Subcutaneous abdominal adipose tissue (tissue), 5 donors: ENCODE data around the gene SLIT3.
"Not testable (repeated sequence)": the region's sequence is repeated elsewhere in the genome, so short reads cannot be mapped to it uniquely, and the experiment has no call there.

Experiments
- H3K27ac ChIP-seq: one replicate; pipeline ENCODE4 v1.7.0; 2013; ENCODE audit warnings: low read depth, mild to moderate bottlenecking, inconsistent platforms, low read length, moderate library complexity
- H3K27me3 ChIP-seq, 5 donors: one replicate each; pipeline ENCODE4 v1.7.0; 2013; ENCODE audit warnings: low read length in 5 of 5, inconsistent platforms in 1 of 5; ENCODE audit not compliant: control insufficient read depth in 5 of 5, insufficient read depth in 4 of 5
- H3K36me3 ChIP-seq, 5 donors: one replicate each; pipeline ENCODE4 v1.7.0; 2013; ENCODE audit warnings: low read length in 5 of 5; ENCODE audit not compliant: control insufficient read depth in 5 of 5, insufficient read depth in 5 of 5
- H3K4me1 ChIP-seq, 5 donors: one replicate each; pipeline ENCODE4 v1.7.0; 2013; ENCODE audit warnings: low read length in 5 of 5, mild to moderate bottlenecking in 3 of 5, moderate library complexity in 1 of 5; ENCODE audit not compliant: control insufficient read depth in 5 of 5, insufficient read depth in 5 of 5
- H3K4me3 ChIP-seq, 5 donors: one replicate each; pipeline ENCODE4 v1.7.0; 2013; ENCODE audit warnings: low read length in 5 of 5, low read depth in 1 of 5
- H3K9ac ChIP-seq, 5 donors: one replicate each; pipeline ENCODE4 v1.7.0; 2013; ENCODE audit warnings: low read length in 5 of 5, mild to moderate bottlenecking in 4 of 5, moderate library complexity in 3 of 5
- H3K9me3 ChIP-seq, 5 donors: one replicate each; pipeline ENCODE4 v1.7.0; 2013; ENCODE audit warnings: low read length in 5 of 5; ENCODE audit not compliant: control insufficient read depth in 5 of 5
- donor health status: healthy.
- donor health status: healthy.
- donor health status: healthy.
- donor health status: healthy.
- donor health status: healthy.

Gene SLIT3

GRCh38 chr5:168647083-168647482 is 653.9 kb downstream of the SLIT3 start:
- no peaks in the 10 kb centered on the region for H3K36me3 ChIP-seq
- peaks cover 0 to 18% (median 10%) of the 10 kb centered on the region in 5 donors for H3K4me1 ChIP-seq
- H3K9ac ChIP-seq, result no peak overlapping the region
- no peak overlapping the region for H3K4me3 ChIP-seq
- no peaks in the 10 kb centered on the region for H3K27me3 ChIP-seq
- no peaks in the 10 kb centered on the region for H3K9me3 ChIP-seq
- H3K27ac ChIP-seq, result no peak overlapping the region

- Histone ChIP-seq H3K4me1 (peaks cover 0 to 10% (median 2%) of the 10 kb centered on the region in 5 donors), H3K4me3 (no peak overlapping the region), H3K9ac (no peak overlapping the region), H3K27me3 (no peaks in the 10 kb centered on the region), H3K9me3 (no peaks in the 10 kb centered on the region), H3K36me3 (no peaks in the 10 kb centered on the region), H3K27ac (no peak overlapping the region)
These were observed 654.6 kb downstream of the SLIT3 start for GRCh38 chr5:168646335-168646734.

DNA sequence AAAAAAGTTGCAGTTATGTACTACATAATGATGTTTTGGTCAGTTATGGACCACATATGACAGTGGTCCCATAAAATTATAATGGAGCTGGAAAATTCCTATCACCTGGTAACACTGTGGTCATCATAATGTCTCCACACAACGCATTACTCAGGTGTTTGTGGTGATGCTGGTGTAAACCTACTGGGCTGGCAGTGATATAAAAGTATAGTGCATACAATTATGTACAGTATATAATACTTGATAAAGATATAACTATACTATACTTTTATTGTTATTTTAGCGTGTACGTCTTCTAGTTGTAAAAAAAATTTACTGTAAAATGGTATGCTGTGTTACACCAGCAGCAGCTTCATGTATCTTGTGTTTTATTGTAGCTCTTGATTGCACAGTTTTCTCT is 655.7 kb downstream of the SLIT3 start:
- Histone ChIP-seq H3K9me3 (no peaks in the 10 kb centered on the region), H3K27me3 (no peaks in the 10 kb centered on the region), H3K9ac (no peak overlapping the region), H3K4me3 (no peak overlapping the region), H3K36me3 (no peaks in the 10 kb centered on the region), H3K27ac (no peak overlapping the region), H3K4me1 (peaks cover 0 to 7% (median 0%) of the 10 kb centered on the region in 5 donors)

GRCh38 chr5:168642019-168642418 is 658.9 kb downstream of the SLIT3 start:
- no peak overlapping the region for H3K27ac ChIP-seq
- H3K4me1 ChIP-seq, result peaks cover 0 to 14% (median 4%) of the 10 kb centered on the region in 5 donors
- no peaks in the 10 kb centered on the region for H3K36me3 ChIP-seq
- no peaks in the 10 kb centered on the region for H3K9me3 ChIP-seq
- no peak overlapping the region for H3K9ac ChIP-seq
- no peaks in the 10 kb centered on the region for H3K27me3 ChIP-seq
- no peak overlapping the region for H3K4me3 ChIP-seq

- H3K36me3 ChIP-seq, H3K9me3 ChIP-seq, H3K4me3 ChIP-seq, H3K27me3 ChIP-seq, H3K9ac ChIP-seq, H3K27ac ChIP-seq: not testable (repeated sequence)
- peaks cover 0 to 14% (median 4%) of the 10 kb centered on the region in 5 donors for H3K4me1 ChIP-seq
These were observed 662.1 kb downstream of the SLIT3 start for GRCh38 chr5:168638846-168639245.

GRCh38 chr5:168637793-168638192 is 663.1 kb downstream of the SLIT3 start:
- Histone ChIP-seq H3K4me1 (peaks cover 0 to 14% (median 4%) of the 10 kb centered on the region in 5 donors), H3K9me3 (no peaks in the 10 kb centered on the region), H3K9ac (peak overlapping the region in 1 of 5 donors; percentile 26), H3K27ac (peak overlapping the region; percentile 44), H3K27me3 (no peaks in the 10 kb centered on the region), H3K4me3 (no peak overlapping the region), H3K36me3 (no peaks in the 10 kb centered on the region)

- H3K4me3 ChIP-seq, result no peak overlapping the region
- H3K9me3 ChIP-seq, result no peaks in the 10 kb centered on the region
- H3K9ac ChIP-seq, result no peak overlapping the region
- H3K36me3 ChIP-seq, result no peaks in the 10 kb centered on the region
- peaks cover 0 to 14% (median 4%) of the 10 kb centered on the region in 5 donors for H3K4me1 ChIP-seq
- no peaks in the 10 kb centered on the region for H3K27me3 ChIP-seq
- H3K27ac ChIP-seq, result no peak overlapping the region
These were observed 663.7 kb downstream of the SLIT3 start for GRCh38 chr5:168637281-168637680.

DNA sequence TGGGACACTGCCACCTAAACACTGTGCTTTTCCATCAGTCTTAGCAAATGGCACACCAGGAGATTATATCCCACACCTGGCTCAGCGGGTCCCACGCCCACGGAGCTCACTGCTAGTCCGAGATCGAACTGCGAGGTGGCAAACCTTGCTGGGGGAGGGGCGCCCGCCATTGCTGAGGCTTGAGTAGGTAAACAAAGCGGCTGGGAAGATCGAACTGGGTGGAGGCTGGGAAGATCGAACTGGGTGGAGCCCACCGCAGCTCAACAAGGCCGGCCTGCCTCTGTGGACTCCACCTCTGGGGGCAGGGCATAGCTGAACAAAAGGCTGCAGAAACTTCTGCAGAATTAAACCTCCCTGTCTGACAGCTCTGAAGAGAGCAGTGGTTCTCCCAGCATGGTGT is 670.0 kb downstream of the SLIT3 start:
- peaks cover 0 to 14% (median 3%) of the 10 kb centered on the region in 5 donors for H3K4me1 ChIP-seq
- H3K36me3 ChIP-seq, H3K4me3 ChIP-seq, H3K27me3 ChIP-seq, H3K9me3 ChIP-seq, H3K9ac ChIP-seq, H3K27ac ChIP-seq: not testable (repeated sequence)

GRCh38 chr5:168624850-168625364 is 676.0 kb downstream of the SLIT3 start:
- no peak overlapping the region for H3K27ac ChIP-seq
- no peak overlapping the region for H3K4me3 ChIP-seq
- peaks cover 0 to 12% (median 1%) of the 10 kb centered on the region in 5 donors for H3K4me1 ChIP-seq
- H3K27me3 ChIP-seq, result peaks cover 0 to 3% (median 0%) of the 10 kb centered on the region in 5 donors
- no peak overlapping the region for H3K9ac ChIP-seq
- no peaks in the 10 kb centered on the region for H3K9me3 ChIP-seq
- no peaks in the 10 kb centered on the region for H3K36me3 ChIP-seq

- H3K27me3 ChIP-seq, result no peaks in the 10 kb centered on the region
- no peak overlapping the region for H3K27ac ChIP-seq
- no peaks in the 10 kb centered on the region for H3K4me1 ChIP-seq
- no peaks in the 10 kb centered on the region for H3K9me3 ChIP-seq
- no peak overlapping the region for H3K9ac ChIP-seq
- no peak overlapping the region for H3K4me3 ChIP-seq
- H3K36me3 ChIP-seq, result no peaks in the 10 kb centered on the region
These were observed 680.1 kb downstream of the SLIT3 start for GRCh38 chr5:168620807-168621206.

GRCh38 chr5:168614661-168615060 is 686.3 kb downstream of the SLIT3 start:
- no peak overlapping the region for H3K27ac ChIP-seq

More at GRCh38 chr5:168614661-168615060, 686.3 kb downstream of the SLIT3 start:
- Histone ChIP-seq H3K9me3 (no peaks in the 10 kb centered on the region), H3K4me1 (peaks cover 0 to 4% (median 0%) of the 10 kb centered on the region in 5 donors), H3K4me3 (no peak overlapping the region), H3K27me3 (no peaks in the 10 kb centered on the region), H3K36me3 (no peaks in the 10 kb centered on the region), H3K9ac (no peak overlapping the region)
